HG03095 (cell line): ENCODE measurements around the gene DGKD.
A peak's percentile ranks its signal among the peaks of the same experiment; 100 is the strongest.

ENCODE experiments used
- ATAC-seq: cut with Tn5 transposase; IDR thresholded peaks from one replicate; pipeline ENCODE4 v1.9.1; 2021; ENCODE audit warnings: moderate library complexity; ENCODE audit not compliant: unreplicated experiment

The DGKD gene

GRCh38 chr2:233409286-233409991 is 55.1 kb downstream of the DGKD start:
- no peak for ATAC-seq

- no peak for ATAC-seq
These were observed 56.0 kb downstream of the DGKD start for GRCh38 chr2:233410196-233410760.

GRCh38 chr2:233411162-233411561 is 56.9 kb downstream of the DGKD start:
- no peak for ATAC-seq

GRCh38 chr2:233412405-233412804 is 58.1 kb downstream of the DGKD start:
- ATAC-seq: no peak

- ATAC-seq: no peak
These were observed 58.8 kb downstream of the DGKD start for GRCh38 chr2:233413046-233413445.

GRCh38 chr2:233413559-233414272 is 59.4 kb downstream of the DGKD start:
- no peak for ATAC-seq

- ATAC-seq: no peak
These were observed 60.0 kb downstream of the DGKD start for GRCh38 chr2:233414273-233414654.

GRCh38 chr2:233414777-233415570 is 60.7 kb downstream of the DGKD start:
- ATAC-seq: no peak

- no peak for ATAC-seq
These were observed 61.9 kb downstream of the DGKD start for GRCh38 chr2:233416199-233416598.

GRCh38 chr2:233416706-233417105 is 62.4 kb downstream of the DGKD start:
- no peak for ATAC-seq

GRCh38 chr2:233417282-233417681 is 63.0 kb downstream of the DGKD start:
- ATAC-seq: no peak

- ATAC-seq: no peak
These were observed 63.9 kb downstream of the DGKD start for GRCh38 chr2:233418052-233418760.

- ATAC-seq: no peak
These were observed 64.7 kb downstream of the DGKD start for GRCh38 chr2:233418761-233419546.

GRCh38 chr2:233419602-233420391 is 65.5 kb downstream of the DGKD start:
- peak; percentile 31 for ATAC-seq

GRCh38 chr2:233421091-233421816 is 67.0 kb downstream of the DGKD start:
- ATAC-seq: no peak

GRCh38 chr2:233422050-233422639 is 67.9 kb downstream of the DGKD start:
- peak; percentile 49 for ATAC-seq

- no peak for ATAC-seq
These were observed 68.6 kb downstream of the DGKD start for GRCh38 chr2:233422649-233423551.
